Fibroblast of pulmonary artery (primary cell): ENCODE results near the gene ZMIZ2.
"Not testable (repeated sequence)": the region's sequence is repeated elsewhere in the genome, so short reads cannot be mapped to it uniquely, and the experiment has no call there.

ENCODE experiments used
- DNase-seq: peaks from one replicate; pipeline ENCODE4 v3.0.0-alpha.2; 2010; ENCODE audit warnings: low read depth
- H3K4me3 ChIP-seq: replicated peaks from 2 replicates; pipeline ENCODE4 v1.5.1; 2011; ENCODE audit warnings: low read depth, mild to moderate bottlenecking, control low read depth, low read length, moderate library complexity
- CTCF ChIP-seq: IDR thresholded peaks from 2 replicates; pipeline ENCODE4 v1.5.1; 2011; ENCODE audit warnings: mild to moderate bottlenecking, control low read depth, low read length, inconsistent platforms; ENCODE audit errors: missing control alignments

ZMIZ2 gene

GRCh38 chr7:44713680-44714335 is 34.8 kb upstream of the ZMIZ2 start:
- no peak for DNase-seq
- H3K4me3 ChIP-seq: no peak overlapping the region
- no peak for TF ChIP-seq CTCF

- no peak for DNase-seq
- no peak overlapping the region for H3K4me3 ChIP-seq
- no peak for TF ChIP-seq CTCF
Observed at GRCh38 chr7:44716205-44716604, 32.4 kb upstream of the ZMIZ2 start.

GRCh38 chr7:44720301-44720700 is 28.3 kb upstream of the ZMIZ2 start:
- TF ChIP-seq CTCF: no peak
- no peak for DNase-seq
- no peak overlapping the region for H3K4me3 ChIP-seq

- H3K4me3 ChIP-seq: no peak overlapping the region
- no peak for TF ChIP-seq CTCF
- DNase-seq: no peak
Observed at GRCh38 chr7:44724276-44724675, 24.4 kb upstream of the ZMIZ2 start.

- H3K4me3 ChIP-seq, DNase-seq: not testable (repeated sequence)
Observed at GRCh38 chr7:44726250-44726649, 22.4 kb upstream of the ZMIZ2 start.

GRCh38 chr7:44727158-44727936 is 21.3 kb upstream of the ZMIZ2 start:
- peak; percentile 80 for DNase-seq
- H3K4me3 ChIP-seq: no peak overlapping the region
- no peak for TF ChIP-seq CTCF

GRCh38 chr7:44727937-44728262 is 20.7 kb upstream of the ZMIZ2 start:
- no peak for DNase-seq
- no peak overlapping the region for H3K4me3 ChIP-seq
- TF ChIP-seq CTCF: no peak
